ENCODE results near the gene TRAF6. TPM values are rescaled to one million over a fixed set of nuclear protein-coding genes. Genes with fewer than 3 reads are reported as not detected.
A peak's percentile ranks its signal among the peaks of the same experiment; 100 is the strongest.
"Not testable (repeated sequence)": the region's sequence is repeated elsewhere in the genome, so short reads cannot be mapped to it uniquely, and the experiment has no call there.

Gene TRAF6
- total RNA-seq, 2 donors from 2014 or later, result 10.0 to 10.7 TPM

- DNase-seq (ENCODE audit: low spot score), result no peak
- H3K4me1 ChIP-seq, result peaks cover 0 to 14% of the 10 kb centered on the region in 2 donors
- no peak overlapping the region for H3K27ac ChIP-seq
- H3K36me3 ChIP-seq, result peaks cover 72% of the 10 kb centered on the region
- no peaks in the 10 kb centered on the region for H3K27me3 ChIP-seq
- no peaks in the 10 kb centered on the region for H3K9me3 ChIP-seq
- TF ChIP-seq CTCF (IDR thresholded peaks at IDR 0.05), result no peak
- H3K4me3 ChIP-seq, result no peak overlapping the region
Observed at GRCh38 chr11:36490026-36490806, 19.9 kb downstream of the TRAF6 start.

GRCh38 chr11:36488096-36488495, 22.0 kb downstream of the TRAF6 start:
- H3K36me3 ChIP-seq, result peaks cover 55% of the 10 kb centered on the region
- H3K27ac ChIP-seq, result peak overlapping the region; percentile 19 to 45
- TF ChIP-seq CTCF (IDR thresholded peaks at IDR 0.05), result no peak
- no peak for DNase-seq (ENCODE audit: low spot score)
- H3K4me1 ChIP-seq, result peaks cover 0 to 14% of the 10 kb centered on the region in 2 donors
- H3K4me3 ChIP-seq, result no peak overlapping the region
- H3K27me3 ChIP-seq, result no peaks in the 10 kb centered on the region
- H3K9me3 ChIP-seq, result no peaks in the 10 kb centered on the region

GRCh38 chr11:36487619-36488018, 22.5 kb downstream of the TRAF6 start:
- H3K36me3 ChIP-seq, result peaks cover 52% of the 10 kb centered on the region
- H3K4me1 ChIP-seq, result peaks cover 0 to 14% of the 10 kb centered on the region in 2 donors
- DNase-seq (ENCODE audit: low spot score), result no peak
- H3K27ac ChIP-seq, result peak overlapping the region; percentile 19 to 45
- no peaks in the 10 kb centered on the region for H3K27me3 ChIP-seq
- H3K4me3 ChIP-seq, result no peak overlapping the region
- TF ChIP-seq CTCF (IDR thresholded peaks at IDR 0.05), result no peak
- no peaks in the 10 kb centered on the region for H3K9me3 ChIP-seq

- no peak for TF ChIP-seq CTCF (IDR thresholded peaks at IDR 0.05)
- peaks cover 38% of the 10 kb centered on the region for H3K36me3 ChIP-seq
- H3K4me3 ChIP-seq, result no peak overlapping the region
- no peaks in the 10 kb centered on the region for H3K27me3 ChIP-seq
- H3K4me1 ChIP-seq, result peaks cover 0 to 14% of the 10 kb centered on the region in 2 donors
- no peak overlapping the region for H3K27ac ChIP-seq
- DNase-seq (ENCODE audit: low spot score), result no peak
- no peaks in the 10 kb centered on the region for H3K9me3 ChIP-seq
Observed at GRCh38 chr11:36485298-36486002, 24.6 kb downstream of the TRAF6 start.

GRCh38 chr11:36483042-36483441, 27.0 kb downstream of the TRAF6 start:
- not testable (repeated sequence) for H3K27me3 ChIP-seq; H3K9me3 ChIP-seq; DNase-seq (ENCODE audit: low spot score); H3K4me3 ChIP-seq; H3K27ac ChIP-seq
- peaks cover 19% of the 10 kb centered on the region for H3K36me3 ChIP-seq
- peaks cover 0 to 12% of the 10 kb centered on the region in 2 donors for H3K4me1 ChIP-seq

GRCh38 chr11:36480833-36481232, 29.2 kb downstream of the TRAF6 start:
- H3K27me3 ChIP-seq, result no peaks in the 10 kb centered on the region
- H3K4me3 ChIP-seq, result no peak overlapping the region
- TF ChIP-seq CTCF (IDR thresholded peaks at IDR 0.05), result no peak
- H3K36me3 ChIP-seq, result peaks cover 9% of the 10 kb centered on the region
- H3K4me1 ChIP-seq, result no peaks in the 10 kb centered on the region
- no peak for DNase-seq (ENCODE audit: low spot score)
- H3K27ac ChIP-seq, result no peak overlapping the region
- no peaks in the 10 kb centered on the region for H3K9me3 ChIP-seq
